HepG2 (cell line): Measurements from ENCODE around the gene BEGAIN. TPM values are rescaled to one million over a fixed set of nuclear protein-coding genes. Genes with fewer than 3 reads are reported as not detected.

Source experiments
- ATAC-seq: fragments of 200-7000 bp; cut with Tn5 transposase; 3 replicates; pipeline ENCODE4 v1.9.1; 2020; ENCODE audit warnings: mild to moderate bottlenecking, moderate library complexity
- BruUV-seq: library from RNA; stranded (reverse); fragments of 400-500 nt; replicated peaks from 2 replicates; lab custom pipeline; 2021; lab: Mats Ljungman, UMichigan
- CTCF ChIA-PET: fragments of 300-600 bp; formaldehyde crosslinking; extraction: SDS; loops from one replicate; lab custom pipeline; 2021; ENCODE audit warnings: low total read pairs, inconsistent platforms, low intra/inter-chr PET ratio; lab: Yijun Ruan, JAX
- POLR2A ChIA-PET: fragments of 350-600 bp; sonication (Branson Sonifier 250); formaldehyde crosslinking; loops from one replicate; lab custom pipeline; 2020; ENCODE audit warnings: antibody characterized with exemption, inconsistent platforms; lab: Yijun Ruan, JAX
- DNase-seq: peaks from one replicate; pipeline ENCODE4 v3.0.0-alpha.2; 2015; ENCODE audit warnings: low spot score
- FAIRE-seq: peaks from 3 replicates; lab custom pipeline; 2011; peaks lifted over from hg19 to GRCh38; lab: Jason Lieb, UNC
- H2AFZ ChIP-seq: one replicate; pipeline ENCODE4 v1.6.1; 2011; ENCODE audit warnings: low read length, inconsistent platforms
- H3K27ac ChIP-seq: fragments of 300-600 bp; 3 replicates; pipeline ENCODE4 v1.8.0; 2011; ENCODE audit warnings: mixed run types, mild to moderate bottlenecking, mixed read lengths, low read length, inconsistent platforms; ENCODE audit not compliant: insufficient read depth; ENCODE audit errors: extremely low read length
- H3K27me3 ChIP-seq, 2 experiments: fragments of 200-600 bp in 1 of 2; 2 replicates in 1 of 2; 3 replicates in 1 of 2; pipeline versions ENCODE4 v1.6.0 to v1.8.0; 2011; ENCODE audit warnings: low read length in 2 of 2, mild to moderate bottlenecking in 2 of 2, moderate library complexity in 2 of 2, inconsistent platforms in 1 of 2; ENCODE audit not compliant: insufficient read depth in 2 of 2, control insufficient read depth in 1 of 2
- H3K36me3 ChIP-seq, 2 experiments: fragments of 200-600 bp in 1 of 2; replicated peaks in 1 of 2; 2 replicates in 1 of 2; 3 replicates in 1 of 2; pipeline versions ENCODE4 v1.5.1 to v1.8.0; 2011; ENCODE audit warnings: low read length in 2 of 2, inconsistent platforms in 1 of 2; ENCODE audit not compliant: insufficient read depth in 2 of 2, control insufficient read depth in 1 of 2
- H3K4me1 ChIP-seq: 2 replicates; pipeline ENCODE4 v1.5.1; 2012; ENCODE audit warnings: low read length, inconsistent platforms; ENCODE audit not compliant: insufficient read depth
- H3K4me2 ChIP-seq: 2 replicates; pipeline ENCODE4 v1.6.0; 2011; ENCODE audit warnings: low read depth, low read length, inconsistent platforms
- H3K4me3 ChIP-seq, 3 experiments: fragments of 200-600 bp in 1 of 3; sonication (generic), shearing (Covaris generic) in 1 of 3; replicated peaks in 1 of 3; 2 replicates each; pipeline ENCODE4 v1.5.1; 2011 to 2016; ENCODE audit warnings: low read length in 3 of 3, inconsistent platforms in 2 of 3, low read depth in 2 of 3, mild to moderate bottlenecking in 2 of 3, control low read depth in 1 of 3, mixed read lengths in 1 of 3; ENCODE audit not compliant: insufficient read depth in 1 of 3
- H3K79me2 ChIP-seq: one replicate; pipeline ENCODE4 v1.6.1; 2011; ENCODE audit warnings: low read length, inconsistent platforms; ENCODE audit not compliant: insufficient read depth
- H3K9ac ChIP-seq: 2 replicates; pipeline ENCODE4 v1.6.0; 2011; ENCODE audit warnings: mild to moderate bottlenecking, low read depth, low read length, inconsistent platforms; ENCODE audit not compliant: insufficient read depth
- H3K9me3 ChIP-seq: 2 replicates; pipeline ENCODE4 v1.5.1; 2012; ENCODE audit warnings: mild to moderate bottlenecking, low read length
- H4K20me1 ChIP-seq: 2 replicates; pipeline ENCODE4 v1.6.0; 2011; ENCODE audit warnings: inconsistent platforms, mild to moderate bottlenecking, low read length, moderate library complexity; ENCODE audit not compliant: insufficient read depth
- ARID3A ChIP-seq: IDR thresholded peaks from 2 replicates; pipeline ENCODE4 v1.6.1; 2012; ENCODE audit warnings: low read depth, low read length, improper control_type of control experiment
- CREM ChIP-seq, 2 experiments: sonication (generic) in 1 of 2; formaldehyde crosslinking in 1 of 2; IDR thresholded peaks; 2 replicates each; pipeline versions ENCODE4 v1.4.0 to v1.6.1; 2016 to 2020; ENCODE audit warnings: antibody characterized with exemption in 1 of 2, mild to moderate bottlenecking in 1 of 2, missing genetic modification reagents in 1 of 2
- GATAD1 ChIP-seq: IDR thresholded peaks from 2 replicates; pipeline ENCODE4 v1.6.1; 2016; ENCODE audit warnings: missing genetic modification reagents, missing compliant biosample characterization
- HES4 ChIP-seq: sonication (generic); formaldehyde crosslinking; IDR thresholded peaks from 2 replicates; pipeline ENCODE4 v1.9.0; 2021; ENCODE audit warnings: mild to moderate bottlenecking, missing genetic modification reagents, borderline replicate concordance
- KAT7 ChIP-seq: IDR thresholded peaks from 2 replicates; pipeline ENCODE4 v1.6.1; 2018; ENCODE audit warnings: borderline replicate concordance, missing compliant biosample characterization
- PTBP1 ChIP-seq: fragments of 200-400 bp; formaldehyde crosslinking; IDR thresholded peaks from 2 replicates; pipeline ENCODE4 v1.6.1; 2018; ENCODE audit warnings: low read length, low read depth; ENCODE audit not compliant: poor library complexity, severe bottlenecking
- RBAK ChIP-seq: sonication (generic); formaldehyde crosslinking; IDR thresholded peaks from 2 replicates; pipeline ENCODE4 v1.5.1; 2020; ENCODE audit warnings: mild to moderate bottlenecking, missing genetic modification reagents
- SMARCE1 ChIP-seq: fragments of 450-650 bp; IDR thresholded peaks from 2 replicates; pipeline ENCODE4 v1.6.1; 2017; ENCODE audit warnings: borderline replicate concordance
- ZFYVE20 ChIP-seq: sonication (generic); formaldehyde crosslinking; IDR thresholded peaks from 2 replicates; pipeline ENCODE4 v1.8.0; 2023; ENCODE audit warnings: low read depth, mild to moderate bottlenecking, moderate library complexity, missing genetic modification reagents, borderline replicate concordance
- ZNF296 ChIP-seq: sonication (generic); formaldehyde crosslinking; conservative IDR thresholded peaks from 2 replicates; pipeline ENCODE4 v1.5.0; 2020; ENCODE audit warnings: mild to moderate bottlenecking, missing genetic modification reagents
- ZNF362 ChIP-seq: sonication (generic); formaldehyde crosslinking; IDR thresholded peaks from 2 replicates; pipeline ENCODE4 v1.4.0; 2020; ENCODE audit warnings: missing genetic modification reagents, mild to moderate bottlenecking, borderline replicate concordance
- ZNF432 ChIP-seq: sonication (generic); formaldehyde crosslinking; IDR thresholded peaks from 2 replicates; pipeline ENCODE4 v1.5.0; 2020; ENCODE audit warnings: missing genetic modification reagents, mild to moderate bottlenecking, borderline replicate concordance
- WGBS: methylation state at CpG from one replicate; pipeline ENCODE4 v1.1.6; 2017; ENCODE audit warnings: low lambda C conversion rate; 5-methylcytosine and 5-hydroxymethylcytosine counted together
- in situ Hi-C: cut with HindIII; loops from 2 replicates; pipeline ENCODE4 v1.10.0; 2017; ENCODE audit warnings: low pct_unique_long_range_greater_than_20kb; ENCODE audit not compliant: extremely low pct_ligation_motif_present
- intact Hi-C: fragments of 100-400 bp; cut with micrococcal nuclease; formaldehyde crosslinking; loops from one replicate; pipeline ENCODE4 v1.10.0; 2022; ENCODE audit not compliant: unreplicated experiment
- polyA plus RNA-seq, 8 experiments: library from polyadenylated mRNA; depleted of rRNA in 3 of 8; stranded (reverse) in 7 of 8; unstranded in 1 of 8; fragments of >200 nt; fragmentation: Illumina TruSeq in 4 of 8; extraction: Trizol in 4 of 8; gene quantifications; 2 replicates each; pipeline versions ENCODE4 v1.2.1 to v1.2.3, GENCODE V29; 2011 to 2016; ENCODE audit warnings: low read depth in 4 of 8, missing spikeins in 1 of 8, mixed read lengths in 1 of 8; ENCODE audit not compliant: insufficient read depth in 1 of 8
- total RNA-seq, 5 experiments: library from RNA; depleted of rRNA; stranded (reverse); fragments of >200 nt; fragmentation: Illumina TruSeq; extraction: Trizol; gene quantifications; 2 replicates each; pipeline ENCODE4 v1.2.3, GENCODE V29; 2016; ENCODE audit warnings: low read depth in 1 of 5
- TF ChIP-seq, protein P1 (sequence below): sonication (generic); formaldehyde crosslinking; IDR thresholded peaks from 2 replicates; pipeline ENCODE4 v1.4.0; 2020; ENCODE audit warnings: missing genetic modification reagents; ENCODE audit errors: not compliant biosample characterization

The BEGAIN gene
- total and polyA plus RNA-seq, 2 of the 13 experiments (the other 11 are each of a cell fraction or from before 2014, with no cell fraction given), result not detected

GRCh38 chr14:100611811-100612480, 24.7 kb upstream of the BEGAIN start:
- H3K9ac ChIP-seq, result no peak overlapping the region
- ChIA-PET CTCF (no interaction called here), POLR2A (no interaction called here)
- H3K27me3 ChIP-seq, result peaks cover 0 to 28% of the 10 kb centered on the region in 2 experiments; a peak in 3 of 5 replicates
- H3K4me1 ChIP-seq, result peaks cover 6% of the 10 kb centered on the region
- TF ChIP-seq ZFYVE20 (CRISPR knock-in tag) (no peak), CREM (IDR thresholded peaks at IDR 0.05) (no peak), CREM (CRISPR knock-in tag; IDR thresholded peaks at IDR 0.05) (no peak), HES4 (no peak), PTBP1 (no peak), ZNF362 (CRISPR knock-in tag) (no peak), ZNF296 (no peak), KAT7 (CRISPR knock-in tag) (no peak), SMARCE1 (no peak), ZNF432 (no peak), ARID3A (no peak), RBAK (no peak), GATAD1 (CRISPR knock-in tag) (no peak)
- TF ChIP-seq, protein P1, sequence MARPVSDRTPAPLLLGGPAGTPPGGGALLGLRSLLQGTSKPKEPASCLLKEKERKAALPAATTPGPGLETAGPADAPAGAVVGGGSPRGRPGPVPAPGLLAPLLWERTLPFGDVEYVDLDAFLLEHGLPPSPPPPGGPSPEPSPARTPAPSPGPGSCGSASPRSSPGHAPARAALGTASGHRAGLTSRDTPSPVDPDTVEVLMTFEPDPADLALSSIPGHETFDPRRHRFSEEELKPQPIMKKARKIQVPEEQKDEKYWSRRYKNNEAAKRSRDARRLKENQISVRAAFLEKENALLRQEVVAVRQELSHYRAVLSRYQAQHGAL (CRISPR knock-in tag), result no peak
- no peak for ATAC-seq
- H3K36me3 ChIP-seq, result no peaks in the 10 kb centered on the region
- no peaks in the 10 kb centered on the region for H3K9me3 ChIP-seq
- no peak overlapping the region for H3K4me3 ChIP-seq
- H4K20me1 ChIP-seq, result no peaks in the 10 kb centered on the region
- H3K4me2 ChIP-seq, result no peak overlapping the region
- 51% methylated on average over 6 of the region's 10 CpGs for WGBS
- no peak for FAIRE-seq
- no peak for DNase-seq
- in situ Hi-C loops, result no loop called here
- BruUV-seq, result no TSS peak
- no peak overlapping the region for H2AFZ ChIP-seq
- no peak overlapping the region for H3K27ac ChIP-seq
- no peaks in the 10 kb centered on the region for H3K79me2 ChIP-seq
- intact Hi-C loops, result no loop called here
